ENCODE data around the gene EPHA6.
A peak's percentile ranks its signal among the peaks of the same experiment; 100 is the strongest.

The EPHA6 gene

GRCh38 chr3:97712919-97713318 lies 898.5 kb downstream of the EPHA6 start:
- no peak overlapping the region for H3K9ac ChIP-seq (ENCODE audit: insufficient read length)
- H3K9me3 ChIP-seq (ENCODE audit: low read depth, low read length): no peaks in the 10 kb centered on the region
- H3K27ac ChIP-seq: no peak overlapping the region
- TF ChIP-seq EZH2 (IDR thresholded peaks at IDR 0.05): no peak
- TF ChIP-seq FOXP2 (optimal IDR thresholded peaks at IDR 0.05; ENCODE audit: control extremely low read depth, extremely low read length, insufficient read depth): no peak
- no peak for TF ChIP-seq POLR2AphosphoS5 (IDR thresholded peaks at IDR 0.05; ENCODE audit: borderline replicate concordance, low read depth, low read length)
- no peak overlapping the region for H3K4me3 ChIP-seq
- no peak for DNase-seq (ENCODE audit: low read depth, low spot score)
- no peaks in the 10 kb centered on the region for H3K36me3 ChIP-seq (ENCODE audit: insufficient read depth, low read length)

- DNase-seq (ENCODE audit: low read depth, low spot score): no peak
- H3K36me3 ChIP-seq (ENCODE audit: insufficient read depth, low read length): no peaks in the 10 kb centered on the region
- no peak overlapping the region for H3K9ac ChIP-seq (ENCODE audit: insufficient read length)
- no peaks in the 10 kb centered on the region for H3K9me3 ChIP-seq (ENCODE audit: low read depth, low read length)
- H3K27ac ChIP-seq: no peak overlapping the region
- H3K4me3 ChIP-seq: no peak overlapping the region
- TF ChIP-seq FOXP2 (optimal IDR thresholded peaks at IDR 0.05; ENCODE audit: control extremely low read depth, extremely low read length, insufficient read depth): no peak
These were observed 899.2 kb downstream of the EPHA6 start for GRCh38 chr3:97713634-97714033.

GRCh38 chr3:97719156-97719821 lies 904.9 kb downstream of the EPHA6 start:
- no peaks in the 10 kb centered on the region for H3K36me3 ChIP-seq (ENCODE audit: insufficient read depth, low read length)
- peak; percentile 20 for DNase-seq (ENCODE audit: low read depth, low spot score)
- H3K9ac ChIP-seq (ENCODE audit: insufficient read length): no peak overlapping the region
- H3K27ac ChIP-seq: no peak overlapping the region
- H3K9me3 ChIP-seq (ENCODE audit: low read depth, low read length): no peaks in the 10 kb centered on the region
- H3K4me3 ChIP-seq: no peak overlapping the region
- no peak for TF ChIP-seq POLR2AphosphoS5 (IDR thresholded peaks at IDR 0.05; ENCODE audit: borderline replicate concordance, low read depth, low read length)
- no peak for TF ChIP-seq FOXP2 (optimal IDR thresholded peaks at IDR 0.05; ENCODE audit: control extremely low read depth, extremely low read length, insufficient read depth)
- TF ChIP-seq EZH2 (IDR thresholded peaks at IDR 0.05): no peak

GRCh38 chr3:97720417-97720816 lies 906.0 kb downstream of the EPHA6 start:
- Histone ChIP-seq H3K27ac (no peak overlapping the region), H3K9me3 (ENCODE audit: low read depth, low read length) (no peaks in the 10 kb centered on the region), H3K4me3 (no peak overlapping the region), H3K36me3 (ENCODE audit: insufficient read depth, low read length) (no peaks in the 10 kb centered on the region), H3K9ac (ENCODE audit: insufficient read length) (no peak overlapping the region)
- DNase-seq (ENCODE audit: low read depth, low spot score): no peak
- TF ChIP-seq FOXP2 (optimal IDR thresholded peaks at IDR 0.05; ENCODE audit: control extremely low read depth, extremely low read length, insufficient read depth): no peak
- TF ChIP-seq POLR2AphosphoS5 (IDR thresholded peaks at IDR 0.05; ENCODE audit: borderline replicate concordance, low read depth, low read length): no peak
- TF ChIP-seq EZH2 (IDR thresholded peaks at IDR 0.05): no peak

GRCh38 chr3:97721446-97721845 lies 907.1 kb downstream of the EPHA6 start:
- H3K36me3 ChIP-seq (ENCODE audit: insufficient read depth, low read length): no peaks in the 10 kb centered on the region
- no peaks in the 10 kb centered on the region for H3K9me3 ChIP-seq (ENCODE audit: low read depth, low read length)
- TF ChIP-seq POLR2AphosphoS5 (IDR thresholded peaks at IDR 0.05; ENCODE audit: borderline replicate concordance, low read depth, low read length) (no peak), FOXP2 (optimal IDR thresholded peaks at IDR 0.05; ENCODE audit: control extremely low read depth, extremely low read length, insufficient read depth) (no peak), EZH2 (IDR thresholded peaks at IDR 0.05) (no peak)
- H3K9ac ChIP-seq (ENCODE audit: insufficient read length): no peak overlapping the region
- H3K27ac ChIP-seq: no peak overlapping the region
- H3K4me3 ChIP-seq: no peak overlapping the region
- no peak for DNase-seq (ENCODE audit: low read depth, low spot score)

GRCh38 chr3:97736928-97737327 lies 922.5 kb downstream of the EPHA6 start:
- DNase-seq (ENCODE audit: low read depth, low spot score): no peak
- H3K9ac ChIP-seq (ENCODE audit: insufficient read length): no peak overlapping the region
- TF ChIP-seq EZH2 (IDR thresholded peaks at IDR 0.05) (no peak), FOXP2 (optimal IDR thresholded peaks at IDR 0.05; ENCODE audit: control extremely low read depth, extremely low read length, insufficient read depth) (no peak), POLR2AphosphoS5 (IDR thresholded peaks at IDR 0.05; ENCODE audit: borderline replicate concordance, low read depth, low read length) (no peak)
- no peak overlapping the region for H3K4me3 ChIP-seq
- no peaks in the 10 kb centered on the region for H3K36me3 ChIP-seq (ENCODE audit: insufficient read depth, low read length)
- no peaks in the 10 kb centered on the region for H3K9me3 ChIP-seq (ENCODE audit: low read depth, low read length)
- no peak overlapping the region for H3K27ac ChIP-seq

- Histone ChIP-seq H3K27ac (no peak overlapping the region), H3K9ac (ENCODE audit: insufficient read length) (no peak overlapping the region), H3K36me3 (ENCODE audit: insufficient read depth, low read length) (no peaks in the 10 kb centered on the region), H3K9me3 (ENCODE audit: low read depth, low read length) (no peaks in the 10 kb centered on the region), H3K4me3 (no peak overlapping the region)
- TF ChIP-seq FOXP2 (optimal IDR thresholded peaks at IDR 0.05; ENCODE audit: control extremely low read depth, extremely low read length, insufficient read depth): no peak
- TF ChIP-seq POLR2AphosphoS5 (IDR thresholded peaks at IDR 0.05; ENCODE audit: borderline replicate concordance, low read depth, low read length): no peak
- TF ChIP-seq EZH2 (IDR thresholded peaks at IDR 0.05): no peak
- no peak for DNase-seq (ENCODE audit: low read depth, low spot score)
These were observed 924.4 kb downstream of the EPHA6 start for GRCh38 chr3:97738761-97739160.

GRCh38 chr3:97742036-97742435 lies 927.6 kb downstream of the EPHA6 start:
- H3K4me3 ChIP-seq: no peak overlapping the region
- H3K9ac ChIP-seq (ENCODE audit: insufficient read length): no peak overlapping the region
- no peak overlapping the region for H3K27ac ChIP-seq
- TF ChIP-seq POLR2AphosphoS5 (IDR thresholded peaks at IDR 0.05; ENCODE audit: borderline replicate concordance, low read depth, low read length): no peak
- no peak for TF ChIP-seq FOXP2 (optimal IDR thresholded peaks at IDR 0.05; ENCODE audit: control extremely low read depth, extremely low read length, insufficient read depth)
- no peak for TF ChIP-seq EZH2 (IDR thresholded peaks at IDR 0.05)
- H3K36me3 ChIP-seq (ENCODE audit: insufficient read depth, low read length): no peaks in the 10 kb centered on the region
- no peak for DNase-seq (ENCODE audit: low read depth, low spot score)
- no peaks in the 10 kb centered on the region for H3K9me3 ChIP-seq (ENCODE audit: low read depth, low read length)

GRCh38 chr3:97744289-97744688 lies 929.9 kb downstream of the EPHA6 start:
- no peak overlapping the region for H3K27ac ChIP-seq
- no peak overlapping the region for H3K9ac ChIP-seq (ENCODE audit: insufficient read length)
- no peak overlapping the region for H3K4me3 ChIP-seq
- H3K36me3 ChIP-seq (ENCODE audit: insufficient read depth, low read length): no peaks in the 10 kb centered on the region
- no peak for TF ChIP-seq POLR2AphosphoS5 (IDR thresholded peaks at IDR 0.05; ENCODE audit: borderline replicate concordance, low read depth, low read length)
- TF ChIP-seq FOXP2 (optimal IDR thresholded peaks at IDR 0.05; ENCODE audit: control extremely low read depth, extremely low read length, insufficient read depth): no peak
- TF ChIP-seq EZH2 (IDR thresholded peaks at IDR 0.05): no peak
- H3K9me3 ChIP-seq (ENCODE audit: low read depth, low read length): no peaks in the 10 kb centered on the region
- no peak for DNase-seq (ENCODE audit: low read depth, low spot score)

Measured in SK-N-MC (cell line).